SIG-M5 treated with dmso at 0.1 percent for 504 hours (cell line): ENCODE data around the gene OTX1.
"Not testable (repeated sequence)": the region's sequence is repeated elsewhere in the genome, so short reads cannot be mapped to it uniquely, and the experiment has no call there.

Experiments
- DNase-seq: peaks from one replicate; lab custom pipeline; 2025; ENCODE audit not compliant: unreplicated experiment; lab: John Stamatoyannopoulos, UW

The OTX1 gene

DNA sequence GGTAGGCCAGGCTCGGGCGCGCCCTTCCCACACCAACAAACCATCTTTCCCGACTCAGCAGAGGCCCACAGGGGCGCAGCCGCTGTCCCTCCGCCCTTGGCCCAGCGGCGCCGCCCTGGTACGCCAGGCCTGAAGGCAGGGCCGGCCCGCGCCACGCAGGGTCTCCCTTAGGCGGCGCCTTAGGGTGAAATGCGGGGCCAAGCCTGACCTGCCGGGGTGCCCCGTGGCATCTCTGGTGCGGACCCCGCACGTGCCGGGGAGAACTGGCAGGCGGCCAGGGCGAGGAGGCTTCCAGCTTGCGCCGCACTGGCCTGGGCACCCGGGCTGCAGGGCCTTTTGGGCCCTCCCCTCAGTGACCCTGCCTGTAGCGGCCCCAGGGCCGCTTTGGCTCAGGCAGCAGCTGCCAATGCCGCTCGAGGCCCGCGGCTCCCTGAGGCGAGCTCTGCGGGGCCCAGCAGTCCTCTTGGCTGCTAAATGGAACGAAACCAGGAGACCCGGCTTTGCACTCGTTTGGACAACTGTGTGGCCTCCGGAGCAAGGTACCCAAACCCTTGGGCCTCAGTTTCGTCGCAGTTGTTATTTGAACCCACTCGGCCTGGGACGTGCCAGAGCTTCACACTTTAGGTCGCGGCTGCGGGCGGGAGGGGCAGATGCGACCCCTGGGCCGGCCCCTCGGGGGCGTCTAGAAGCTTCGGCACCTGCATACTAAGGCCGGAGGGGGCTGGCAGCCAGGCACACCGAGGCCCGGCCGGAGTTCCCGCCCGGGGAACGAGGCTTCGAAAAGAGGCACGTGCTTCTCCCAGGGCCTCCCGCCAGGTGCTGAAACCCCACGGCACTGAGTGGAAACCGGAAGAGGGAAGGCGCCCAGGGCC, 8.5 kb downstream of the OTX1 start:
- no peak for DNase-seq

DNA sequence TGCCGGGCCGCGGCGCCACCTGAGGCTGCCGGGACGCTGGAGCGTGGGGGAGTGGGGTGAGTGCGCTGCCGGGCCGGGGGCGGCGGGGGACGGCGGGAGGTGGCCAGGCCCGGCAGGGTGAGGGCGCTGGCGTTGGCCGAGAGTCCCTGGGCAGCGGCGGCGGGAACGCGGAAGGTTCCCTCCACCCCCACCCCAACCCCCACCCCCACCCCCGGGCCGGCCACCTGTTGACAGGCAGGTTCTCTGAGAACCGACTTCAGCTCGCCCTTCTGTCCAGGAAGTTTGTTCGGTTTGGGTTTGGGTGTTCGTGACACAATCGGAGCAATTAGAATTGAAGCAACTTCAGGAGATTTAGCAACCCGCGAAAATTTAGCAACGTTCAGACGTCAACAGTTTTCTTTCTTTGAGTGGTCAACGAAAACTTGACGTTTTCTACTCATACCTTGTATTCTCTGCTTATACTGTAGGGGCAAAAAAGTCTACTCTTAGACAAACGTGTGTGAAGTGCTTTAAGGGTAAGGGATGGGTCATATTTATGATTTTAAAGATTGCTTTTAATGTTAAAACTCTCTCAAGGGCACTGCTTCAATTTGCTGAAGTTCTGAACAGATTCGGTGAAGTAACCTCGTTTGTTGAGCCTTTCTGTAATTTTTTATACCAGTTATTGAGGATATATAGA, 9.3 kb downstream of the OTX1 start:
- DNase-seq = peak; percentile 16

DNA sequence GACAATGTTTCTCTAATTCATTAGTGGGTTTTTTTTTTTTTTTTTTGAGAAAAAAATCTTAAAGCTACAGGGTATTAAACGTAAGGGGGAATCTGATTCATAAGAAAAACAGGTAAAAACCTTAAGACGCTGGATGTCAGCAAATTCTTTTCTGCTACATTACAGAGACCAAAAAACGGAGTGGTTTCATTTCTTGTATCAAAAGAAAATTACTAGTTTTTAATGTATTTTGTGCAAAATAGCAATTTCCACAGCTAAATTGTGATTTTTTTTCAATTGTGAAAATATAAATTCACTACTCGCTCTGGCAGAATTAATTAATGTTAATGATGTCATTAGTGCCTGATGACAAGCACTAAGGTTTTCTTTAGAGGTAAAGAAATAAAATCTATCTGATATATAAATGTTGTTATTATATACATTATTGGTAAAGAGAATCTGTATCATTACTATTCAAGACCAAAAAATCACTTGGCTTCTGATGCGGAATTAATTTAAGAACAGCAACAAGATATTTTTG, 9.9 kb downstream of the OTX1 start:
- DNase-seq = no peak

DNA sequence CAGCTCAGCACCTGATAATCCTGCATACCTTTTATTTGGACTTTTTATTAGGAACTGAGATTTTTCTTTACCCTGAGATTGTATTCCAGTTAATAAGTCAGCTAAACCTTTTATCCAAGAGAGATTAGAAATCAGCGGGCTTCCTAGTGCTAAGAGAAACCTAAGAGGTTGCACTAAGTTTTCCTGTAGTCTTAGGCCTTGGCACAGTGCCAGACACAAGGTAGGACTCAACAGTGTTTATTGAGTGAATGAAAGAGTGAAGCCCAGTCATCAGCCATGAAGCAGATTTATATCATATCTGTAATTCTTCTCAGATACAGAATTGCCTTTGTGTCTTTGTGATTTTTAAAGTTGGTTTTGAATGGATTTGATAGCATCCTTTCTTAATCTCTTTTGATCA, 13.6 kb downstream of the OTX1 start:
- no peak for DNase-seq

DNA sequence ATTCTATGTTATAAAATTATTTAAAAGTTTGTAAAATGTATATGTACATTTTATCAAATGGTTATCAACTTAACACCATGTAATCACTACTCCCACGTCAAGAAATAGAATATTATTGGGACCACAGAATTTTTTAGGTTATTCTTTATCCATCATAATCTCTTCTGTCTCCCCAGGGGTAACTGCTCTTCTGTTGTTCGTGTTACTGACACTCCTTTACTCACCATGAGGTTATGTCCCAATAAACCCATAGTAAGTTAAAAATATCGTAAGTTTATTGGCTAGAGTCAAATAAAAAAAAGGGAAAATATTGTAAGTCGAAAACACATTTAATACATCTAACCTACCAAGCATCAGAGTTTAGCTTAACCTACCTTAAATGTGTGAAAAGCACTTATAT, 14.0 kb downstream of the OTX1 start:
- DNase-seq = no peak

DNA sequence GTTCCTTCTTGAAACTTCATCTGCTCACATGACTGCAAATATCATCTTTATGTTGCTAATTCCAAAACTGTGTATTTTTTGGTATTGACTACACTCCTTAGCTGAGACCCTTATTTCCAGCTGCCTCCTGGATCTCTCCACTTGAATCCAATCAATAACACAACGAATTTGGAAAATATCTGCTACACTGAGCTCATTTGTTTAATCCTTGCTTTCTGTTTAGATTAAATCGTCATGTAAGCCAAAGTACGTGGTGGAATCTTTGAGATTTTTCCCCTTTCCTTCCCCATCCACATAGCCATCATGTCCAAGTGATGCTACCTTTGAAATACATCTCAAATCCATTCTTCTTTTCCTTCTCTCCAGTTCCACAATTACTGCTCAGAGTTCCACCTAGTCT, 15.6 kb downstream of the OTX1 start:
- DNase-seq = no peak

DNA sequence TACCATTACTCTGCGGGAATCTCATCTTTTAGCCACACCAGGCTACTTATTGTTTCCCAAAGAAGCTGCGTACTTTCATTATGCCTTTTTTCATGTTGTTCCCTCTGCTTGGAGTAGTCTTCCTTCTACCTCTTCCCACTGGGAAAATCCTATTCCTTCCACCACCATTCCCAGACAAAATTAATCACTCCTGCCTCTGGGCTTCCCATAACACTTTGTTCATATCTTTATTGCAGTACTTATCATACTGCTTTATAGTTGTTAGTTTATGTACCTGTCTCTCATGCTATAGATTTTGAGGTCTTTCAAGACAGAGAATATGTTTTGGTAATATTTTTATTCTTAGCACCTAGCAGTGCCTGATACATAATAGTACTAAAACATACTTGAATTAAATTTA, 16.2 kb downstream of the OTX1 start:
- no peak for DNase-seq

DNA sequence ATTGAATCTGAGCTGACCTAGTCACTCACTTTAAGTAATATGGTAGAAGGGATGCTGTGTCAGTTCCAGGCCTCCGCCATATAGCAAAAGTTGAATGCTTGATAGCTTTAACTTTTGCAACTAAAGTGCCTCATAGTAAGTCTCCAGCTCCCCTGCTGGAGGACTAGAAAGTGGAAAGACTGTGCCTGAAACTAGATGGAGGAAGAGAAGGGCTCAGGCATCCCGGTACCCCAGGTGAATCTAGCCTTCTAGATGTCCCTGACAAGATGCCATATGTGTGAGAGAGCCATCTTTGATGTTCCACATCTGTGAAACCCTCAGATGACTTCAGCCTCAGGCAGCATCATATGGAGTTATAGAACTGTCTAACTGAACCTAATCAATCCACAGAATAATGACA, 21.0 kb downstream of the OTX1 start:
- no peak for DNase-seq

DNA sequence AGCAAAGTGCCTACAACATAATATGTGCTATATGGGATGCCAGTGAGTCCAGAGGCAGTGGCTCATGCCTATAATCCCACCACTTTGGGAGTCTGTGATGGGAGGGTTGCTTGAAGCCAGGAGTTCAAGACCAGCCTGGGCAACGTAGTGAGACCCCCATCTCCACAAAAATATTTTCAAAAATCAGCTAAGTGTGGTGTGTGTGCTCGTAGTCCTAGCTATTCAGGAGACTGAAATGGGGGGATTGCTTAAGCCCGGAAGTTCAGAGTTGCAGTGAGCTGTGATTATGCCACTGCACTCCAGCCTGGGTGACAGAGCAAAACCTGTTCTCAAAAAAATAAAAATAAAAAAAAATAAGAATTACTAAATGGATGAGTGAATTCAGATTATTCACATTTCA, 23.4 kb downstream of the OTX1 start:
- DNase-seq = peak; percentile 20

DNA sequence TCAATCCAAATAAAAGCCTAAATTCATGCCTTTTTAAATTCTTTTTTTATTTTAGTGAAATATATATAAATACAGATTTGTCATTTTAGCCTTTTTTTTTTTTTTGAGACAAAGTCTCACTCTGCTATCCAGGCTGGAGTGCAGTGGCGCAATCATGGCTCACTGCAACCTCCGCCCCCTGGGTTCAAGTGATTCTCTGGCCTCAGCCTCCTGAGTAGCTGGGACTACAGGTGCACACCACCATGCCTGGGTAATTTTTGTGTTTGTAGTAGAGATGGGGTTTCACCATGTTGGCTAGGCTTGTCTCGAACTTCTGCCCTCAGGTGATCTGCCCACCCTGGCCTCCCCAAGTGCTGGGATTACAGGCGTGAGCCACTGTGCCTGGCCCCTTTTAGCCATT, 23.8 kb downstream of the OTX1 start:
- DNase-seq = not testable (repeated sequence)

DNA sequence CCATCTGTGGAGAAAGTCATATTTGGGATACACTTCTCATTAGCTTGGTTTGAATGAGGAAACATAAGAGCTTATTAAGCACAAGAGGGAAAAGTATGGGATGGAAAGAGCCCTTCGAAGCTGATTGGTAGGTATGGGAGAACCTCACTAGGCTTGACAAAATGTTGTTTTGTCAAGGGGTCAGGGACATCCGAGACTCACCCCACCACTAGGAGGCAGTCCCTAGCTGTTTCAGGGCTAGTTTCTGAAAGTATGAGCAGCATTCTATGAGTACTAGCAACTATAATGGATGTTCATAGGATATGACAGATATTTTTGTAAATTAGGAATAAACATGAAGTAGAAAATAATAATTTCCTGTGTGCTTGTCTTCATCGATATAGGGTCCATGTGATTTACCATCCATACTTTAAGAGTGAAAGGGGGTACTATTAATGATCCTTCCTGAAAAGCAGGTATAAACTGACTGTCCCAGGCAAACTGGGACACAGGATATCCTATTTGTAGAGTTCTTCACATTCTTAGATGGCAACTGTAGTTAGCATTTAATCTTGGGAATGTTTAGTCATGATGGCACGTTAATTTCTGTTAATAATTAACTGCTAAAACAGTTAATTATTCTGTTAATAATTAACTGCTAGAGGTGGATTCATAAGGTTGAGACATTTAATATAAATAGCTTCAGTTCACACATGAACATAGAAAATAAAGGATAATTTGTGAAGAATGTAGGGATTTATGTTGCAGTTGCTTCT, 28.4 kb downstream of the OTX1 start:
- peak; percentile 23 for DNase-seq

DNA sequence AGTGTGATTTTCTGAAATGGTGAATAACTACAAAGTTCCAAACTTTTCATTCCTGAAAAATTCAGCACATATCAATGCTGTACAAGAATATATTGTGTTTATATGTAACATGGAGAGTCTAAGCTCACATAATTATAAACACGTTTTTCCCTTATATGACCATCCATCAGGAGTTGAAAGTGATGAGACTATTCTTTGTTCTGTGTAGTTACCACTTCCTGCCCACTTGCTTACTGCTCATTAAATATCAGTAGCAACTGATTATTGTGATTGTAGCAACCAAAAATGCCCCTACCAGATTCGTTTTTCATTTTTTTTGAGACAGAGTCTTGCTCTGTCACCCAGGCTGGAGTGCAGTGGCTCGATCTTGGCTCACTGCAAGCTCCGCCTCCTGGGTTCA, 30.8 kb downstream of the OTX1 start:
- no peak for DNase-seq

DNA sequence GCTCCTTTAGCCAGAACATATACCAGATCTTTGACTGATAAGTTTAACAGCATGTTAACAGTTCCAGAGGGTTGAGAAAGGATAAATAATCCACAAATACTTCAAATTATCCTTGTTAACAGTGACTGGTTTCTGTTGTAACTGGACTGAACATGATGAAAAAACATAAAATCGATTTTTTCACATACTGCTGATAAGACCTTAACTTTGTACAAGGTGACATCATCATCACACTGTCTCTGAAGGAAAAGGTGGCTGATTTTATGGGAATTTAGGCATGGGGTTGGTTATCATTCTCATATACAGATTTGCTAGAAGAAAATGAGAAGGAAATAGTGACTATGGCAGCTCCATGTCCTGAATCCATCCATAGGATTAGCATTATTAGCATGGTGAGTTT, 36.1 kb downstream of the OTX1 start:
- no peak for DNase-seq

DNA sequence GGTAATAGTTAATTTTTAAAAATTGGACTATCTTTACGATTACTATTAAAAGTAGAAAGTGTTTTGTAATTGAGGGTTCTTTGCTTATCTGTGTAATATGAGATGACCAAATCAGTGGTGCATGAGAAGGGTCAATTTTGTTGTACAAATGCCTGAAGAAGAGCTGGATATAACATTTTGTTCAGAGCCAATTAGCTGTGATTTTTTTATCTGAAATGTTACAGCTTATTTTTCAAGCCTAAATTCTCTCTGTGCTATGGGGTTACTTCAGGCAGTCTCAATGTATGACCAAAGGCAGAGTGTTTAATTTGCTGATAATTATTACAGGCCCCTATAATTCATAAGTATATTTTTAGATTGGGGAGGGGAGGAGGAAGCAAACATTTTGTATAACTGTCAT, 41.8 kb downstream of the OTX1 start:
- no peak for DNase-seq

DNA sequence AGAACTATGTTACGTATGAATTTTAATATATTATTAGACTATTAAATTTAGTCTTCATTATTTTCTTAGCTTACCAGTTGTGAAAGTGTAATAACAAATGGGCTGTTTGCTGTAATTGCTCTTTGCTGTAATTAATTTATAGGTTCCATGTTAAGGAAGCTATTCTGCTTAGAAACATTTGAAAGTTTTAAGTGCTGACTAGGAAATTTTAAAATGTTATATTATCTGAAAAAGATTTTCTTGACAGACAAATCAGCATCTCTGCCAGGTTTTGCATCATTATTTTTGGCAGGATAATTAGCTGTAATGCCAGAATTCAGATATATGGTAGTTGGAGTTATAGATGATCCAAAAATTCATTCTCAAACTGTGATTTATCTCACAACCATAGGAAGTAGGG, 42.2 kb downstream of the OTX1 start:
- no peak for DNase-seq

DNA sequence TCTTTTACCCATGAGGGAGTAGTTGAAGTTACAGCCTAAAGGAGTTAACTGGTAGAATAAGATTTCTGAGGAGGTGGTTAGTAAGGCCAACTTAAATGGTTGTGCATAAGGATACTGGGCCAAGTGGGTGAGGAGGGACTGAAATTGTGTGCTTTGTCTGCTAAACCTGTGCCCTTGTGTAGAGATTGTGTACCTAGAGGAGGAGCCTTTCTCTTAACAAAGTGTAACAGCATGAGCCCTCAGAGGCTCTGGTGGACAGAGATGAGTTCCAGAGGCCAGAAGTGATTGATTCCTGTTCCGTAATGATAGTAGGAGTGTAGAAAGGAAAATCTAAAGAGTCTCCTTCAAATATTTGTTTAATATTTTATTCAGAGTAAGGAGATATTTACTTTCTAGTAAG, 42.9 kb downstream of the OTX1 start:
- DNase-seq = no peak

DNA sequence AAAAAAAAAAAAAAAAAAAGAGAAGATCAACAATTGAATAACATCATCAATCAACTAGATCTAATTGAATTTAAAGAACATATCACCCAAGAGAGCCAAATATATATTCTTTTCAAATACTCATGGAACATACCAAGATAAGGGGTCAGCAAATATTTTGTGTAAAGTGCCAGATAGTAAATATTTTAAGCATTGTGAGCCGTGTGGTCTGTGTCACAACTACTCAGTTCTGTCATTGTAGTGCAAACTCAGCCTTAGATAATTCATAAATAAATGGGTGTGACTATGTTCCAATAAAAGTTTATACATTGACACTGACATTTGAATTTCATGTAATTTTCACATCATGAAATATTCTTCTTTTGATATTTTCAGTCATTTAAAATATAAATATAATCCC, 45.9 kb downstream of the OTX1 start:
- no peak for DNase-seq

DNA sequence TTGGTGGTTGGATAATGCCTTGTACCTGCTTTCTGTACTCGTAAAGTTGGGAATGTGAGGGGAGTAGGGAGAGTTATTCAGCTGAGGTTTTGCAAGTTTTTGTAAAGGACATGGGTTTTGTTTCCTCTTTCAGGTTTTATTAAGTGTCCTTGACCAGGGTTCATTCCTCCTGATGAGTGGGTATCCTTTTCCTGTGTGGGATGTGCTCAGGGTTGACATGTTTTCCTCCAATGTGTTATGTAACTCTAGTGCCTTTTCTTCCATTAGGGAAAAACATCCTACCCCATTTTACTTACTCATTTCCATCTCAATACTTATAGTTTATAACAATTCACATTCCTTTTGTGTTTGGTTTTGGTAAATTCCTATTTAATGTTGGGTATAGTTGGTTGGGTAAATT, 48.4 kb downstream of the OTX1 start:
- no peak for DNase-seq

DNA sequence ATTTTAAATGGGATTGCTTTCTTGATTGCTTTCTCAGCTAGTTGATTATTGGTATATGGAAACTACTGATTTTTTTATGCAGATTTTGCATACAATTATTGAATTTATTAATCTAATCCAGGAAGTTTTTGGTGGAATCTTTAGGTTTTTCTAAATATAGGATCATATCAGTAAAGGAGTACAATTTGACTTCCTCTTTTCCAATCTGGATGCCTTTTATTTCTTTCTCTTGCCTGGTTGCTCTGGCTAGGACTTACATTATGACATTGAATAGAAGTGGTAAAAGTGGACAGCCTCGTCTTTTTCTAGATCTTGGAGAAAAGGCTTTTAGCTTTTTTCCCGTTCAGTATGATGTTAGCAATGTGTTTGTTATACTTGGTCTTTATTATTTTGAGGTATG, 51.3 kb downstream of the OTX1 start:
- no peak for DNase-seq

DNA sequence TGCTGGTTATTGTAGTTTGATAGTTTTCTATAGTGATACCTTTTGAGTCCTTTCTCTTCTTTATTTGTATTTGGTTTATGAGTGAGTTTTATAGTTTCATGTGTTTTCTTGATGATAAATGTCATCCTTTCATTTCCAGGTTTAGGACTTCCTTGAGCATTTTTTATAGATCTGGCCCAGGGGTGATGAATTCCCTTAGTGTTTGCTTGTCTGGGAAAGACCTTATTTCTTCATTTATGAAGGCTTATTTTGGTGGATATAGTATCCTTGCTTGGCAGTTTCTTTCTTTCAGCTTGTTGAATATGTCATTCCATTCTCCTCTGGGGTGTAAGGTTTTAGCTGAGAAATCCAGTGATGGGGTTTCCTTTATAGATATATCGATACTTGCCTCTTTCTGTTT, 53.9 kb downstream of the OTX1 start:
- no peak for DNase-seq
